IMR-90 (cell line): ENCODE results near the gene ISG15. TPM values are rescaled to one million over a fixed set of nuclear protein-coding genes. Genes with fewer than 3 reads are reported as not detected.

Experiments used
- ATAC-seq: fragments of 200-7000 bp; cut with Tn5 transposase; 2 replicates; pipeline ENCODE4 v1.9.1; 2020; ENCODE audit warnings: low read depth, mild to moderate bottlenecking, moderate library complexity
- BruUV-seq: library from RNA; stranded (reverse); fragments of 400-500 nt; replicated peaks from 2 replicates; lab custom pipeline; 2021; lab: Mats Ljungman, UMichigan
- CTCF ChIA-PET: fragments of 300-600 bp; formaldehyde crosslinking; extraction: SDS; loops from one replicate; lab custom pipeline; 2021; ENCODE audit warnings: antibody characterized with exemption; lab: Yijun Ruan, JAX
- POLR2A ChIA-PET: fragments of 300-600 bp; sonication (Branson Sonifier 250); formaldehyde crosslinking; loops from one replicate; lab custom pipeline; 2022; ENCODE audit warnings: antibody characterized with exemption; ENCODE audit not compliant: unreplicated experiment; lab: Charles Lee
- DNase-seq: peaks from one replicate; pipeline ENCODE4 v3.0.0; 2013
- H2AFZ ChIP-seq: replicated peaks from 2 replicates; pipeline ENCODE3; 2013; ENCODE audit warnings: low read length, mild to moderate bottlenecking; ENCODE audit not compliant: poor library complexity
- H2AK5ac ChIP-seq: 2 replicates; pipeline ENCODE4 v1.6.1; 2013; ENCODE audit warnings: low read depth, low read length, inconsistent platforms
- H2AK9ac ChIP-seq: replicated peaks from 2 replicates; pipeline ENCODE3; 2013; ENCODE audit warnings: mild to moderate bottlenecking, low read depth, low read length, moderate library complexity; ENCODE audit not compliant: poor library complexity
- H2BK120ac ChIP-seq: 2 replicates; pipeline ENCODE4 v1.6.1; 2013; ENCODE audit warnings: low read depth, low read length, inconsistent platforms
- H2BK15ac ChIP-seq: 3 replicates; pipeline ENCODE4 v1.6.1; 2013; ENCODE audit warnings: low read depth, low read length, inconsistent platforms
- H2BK20ac ChIP-seq: 2 replicates; pipeline ENCODE4 v1.6.1; 2013; ENCODE audit warnings: low read depth, mild to moderate bottlenecking, inconsistent platforms, low read length, moderate library complexity
- H2BK5ac ChIP-seq: 2 replicates; pipeline ENCODE4 v1.6.1; 2013; ENCODE audit warnings: mild to moderate bottlenecking, low read depth, low read length, inconsistent platforms; ENCODE audit not compliant: poor library complexity, severe bottlenecking
- H3K14ac ChIP-seq: replicated peaks from 2 replicates; pipeline ENCODE4 v1.6.1; 2013; ENCODE audit warnings: low read depth, low read length, inconsistent platforms
- H3K18ac ChIP-seq: 2 replicates; pipeline ENCODE4 v1.6.1; 2013; ENCODE audit warnings: low read depth, low read length, control low read depth
- H3K23ac ChIP-seq: 2 replicates; pipeline ENCODE4 v1.6.1; 2013; ENCODE audit warnings: low read depth, low read length, inconsistent platforms
- H3K27ac ChIP-seq: 2 replicates; pipeline ENCODE4 v1.5.1; 2013; ENCODE audit warnings: mild to moderate bottlenecking, control low read depth, low read length; ENCODE audit not compliant: insufficient read depth
- H3K27me3 ChIP-seq: 2 replicates; pipeline ENCODE4 v1.6.1; 2013; ENCODE audit warnings: low read length; ENCODE audit not compliant: control insufficient read depth, insufficient read depth
- H3K36me3 ChIP-seq: 2 replicates; pipeline ENCODE4 v1.6.1; 2013; ENCODE audit warnings: low read length, mixed read lengths; ENCODE audit not compliant: control insufficient read depth, insufficient read depth
- H3K4ac ChIP-seq: 2 replicates; pipeline ENCODE4 v1.6.1; 2013; ENCODE audit warnings: low read depth, low read length, inconsistent platforms
- H3K4me1 ChIP-seq: 2 replicates; pipeline ENCODE4 v1.6.1; 2013; ENCODE audit warnings: low read length, mixed read lengths; ENCODE audit not compliant: control insufficient read depth, insufficient read depth
- H3K4me2 ChIP-seq: 2 replicates; pipeline ENCODE4 v1.6.1; 2013; ENCODE audit warnings: low read depth, mild to moderate bottlenecking, control low read depth, low read length, moderate library complexity
- H3K4me3 ChIP-seq: 2 replicates; pipeline ENCODE4 v1.5.1; 2013; ENCODE audit warnings: low read depth, mild to moderate bottlenecking, control low read depth, low read length, moderate library complexity; ENCODE audit not compliant: insufficient read depth
- H3K56ac ChIP-seq: 2 replicates; pipeline ENCODE4 v1.6.1; 2013; ENCODE audit warnings: low read length, inconsistent platforms; ENCODE audit not compliant: insufficient read depth; ENCODE audit errors: extremely low read depth
- H3K79me1 ChIP-seq, 2 experiments: 2 replicates each; pipeline ENCODE4 v1.6.1; 2013; ENCODE audit warnings: low read length in 2 of 2, inconsistent platforms in 1 of 2, low read depth in 1 of 2
- H3K9ac ChIP-seq: 2 replicates; pipeline ENCODE4 v1.6.1; 2013; ENCODE audit warnings: low read depth, low read length, control low read depth
- H3K9me1 ChIP-seq: 2 replicates; pipeline ENCODE4 v1.6.1; 2013; ENCODE audit warnings: low read length, inconsistent platforms; ENCODE audit not compliant: insufficient read depth
- H3K9me3 ChIP-seq: 2 replicates; pipeline ENCODE4 v1.6.1; 2013; ENCODE audit warnings: low read length; ENCODE audit not compliant: control insufficient read depth, insufficient read depth
- H4K20me1 ChIP-seq: 2 replicates; pipeline ENCODE4 v1.6.1; 2013; ENCODE audit warnings: low read length, inconsistent platforms; ENCODE audit not compliant: insufficient read depth
- H4K5ac ChIP-seq: 2 replicates; pipeline ENCODE4 v1.6.1; 2013; ENCODE audit warnings: mild to moderate bottlenecking, low read depth, low read length, control low read depth
- H4K8ac ChIP-seq, 2 experiments: 2 replicates each; pipeline ENCODE4 v1.6.1; 2013; ENCODE audit warnings: low read depth in 2 of 2, low read length in 2 of 2, control low read depth in 1 of 2, inconsistent platforms in 1 of 2
- H4K91ac ChIP-seq: 2 replicates; pipeline ENCODE4 v1.6.1; 2013; ENCODE audit warnings: low read depth, low read length, inconsistent platforms; ENCODE audit not compliant: insufficient read depth
- BHLHE40 ChIP-seq: fragments of 150-350 bp; IDR thresholded peaks from 2 replicates; pipeline ENCODE4 v1.6.1; 2016; ENCODE audit warnings: mild to moderate bottlenecking, low read depth, low read length
- CEBPB ChIP-seq: IDR thresholded peaks from 2 replicates; pipeline ENCODE4 v1.6.1; 2012; ENCODE audit warnings: low read depth, low read length, improper control_type of control experiment
- CHD1 ChIP-seq: IDR thresholded peaks from 2 replicates; pipeline ENCODE4 v1.6.1; 2012; ENCODE audit warnings: low read depth, low read length, improper control_type of control experiment
- CTCF ChIP-seq: conservative IDR thresholded peaks from 2 replicates; pipeline ENCODE4 v1.5.1; 2012; ENCODE audit warnings: mild to moderate bottlenecking, low read depth, low read length, improper control_type of control experiment
- ELK1 ChIP-seq: fragments of 150-350 bp; IDR thresholded peaks from 2 replicates; pipeline ENCODE4 v1.6.1; 2016; ENCODE audit warnings: low read depth, mild to moderate bottlenecking, low read length, moderate library complexity, borderline replicate concordance
- FOS ChIP-seq: fragments of 150-350 bp; IDR thresholded peaks from 2 replicates; pipeline ENCODE4 v1.6.1; 2016; ENCODE audit warnings: low read depth, low read length
- MXI1 ChIP-seq: IDR thresholded peaks from 2 replicates; pipeline ENCODE4 v1.6.1; 2012; ENCODE audit warnings: low read depth, mild to moderate bottlenecking, low read length, moderate library complexity, borderline replicate concordance
- RAD21 ChIP-seq: IDR thresholded peaks from 2 replicates; pipeline ENCODE4 v1.6.1; 2012; ENCODE audit warnings: low read length, improper control_type of control experiment
- RCOR1 ChIP-seq: IDR thresholded peaks from 2 replicates; pipeline ENCODE4 v1.6.1; 2012; ENCODE audit warnings: mild to moderate bottlenecking, low read length, improper control_type of control experiment; ENCODE audit not compliant: insufficient replicate concordance
- USF2 ChIP-seq: fragments of 150-350 bp; IDR thresholded peaks from 2 replicates; pipeline ENCODE4 v1.6.1; 2017; ENCODE audit warnings: mild to moderate bottlenecking, antibody characterized with exemption, low read length, low read depth
- WGBS, 2 experiments: methylation state at CpG; one replicate each; pipeline versions ENCODE4 v1.1.5 to v1.1.7; 2013; ENCODE audit warnings: missing lambda C conversion rate in 2 of 2; ENCODE audit not compliant: insufficient read length in 1 of 2; ENCODE audit errors: extremely low coverage in 2 of 2; 5-methylcytosine and 5-hydroxymethylcytosine counted together
- dilution Hi-C: fragments of 300-500 bp; cut with HindIII; formaldehyde crosslinking; loops from one replicate; pipeline ENCODE4 v1.14.3; 2018; ENCODE audit warnings: low sequenced_read_pairs; ENCODE audit not compliant: unreplicated experiment
- in situ Hi-C: fragments of 300-500 bp; cut with MboI; formaldehyde crosslinking; loops from 3 replicates; pipeline ENCODE4 v1.14.3; 2019; ENCODE audit warnings: low sequenced_read_pairs, inconsistent platforms, mixed read lengths
- intact Hi-C: fragments of 100-400 bp; cut with micrococcal nuclease; formaldehyde crosslinking; loops from 2 replicates; pipeline ENCODE4 v1.10.0; 2022
- polyA plus RNA-seq, 3 experiments: library from polyadenylated mRNA; depleted of rRNA; stranded (reverse); fragments of >200 nt; gene quantifications; 2 replicates each; pipeline ENCODE4 v1.2.3, GENCODE V29; 2012; ENCODE audit warnings: low replicate concordance in 1 of 3
- total RNA-seq: library from RNA; depleted of rRNA; stranded (reverse); fragments of >200 nt; gene quantifications from 2 replicates; pipeline ENCODE4 v1.2.3, GENCODE V29; 2012

The ISG15 gene
- total and polyA plus RNA-seq, 2 of the 4 experiments (the other 2 are of a cell fraction) = 99.1 to 105 TPM

GRCh38 chr1:1000357-1001056 is 12.8 kb upstream of the ISG15 start (continued):
- TF ChIP-seq CEBPB (peak; percentile 98), MXI1 (peak; percentile 78; the same call in 1 of the 2 replicates), RAD21 (no peak)

GRCh38 chr1:1001057-1001783 is 12.1 kb upstream of the ISG15 start:
- H2BK15ac ChIP-seq = no peak overlapping the region; the same call in 2 of the 3 replicates
- POLR2A ChIA-PET = no interaction called here
- CTCF ChIA-PET = interaction anchor here (1.0 to 1.6 kb wide), 2 partner anchors 12 to 18 kb away, joined by 3 to 4 read pairs; partner anchors contain the start of gene ISG15
- peak overlapping the region; percentile 59 for H3K4me3 ChIP-seq
- peak overlapping the region; percentile 88 for H3K4ac ChIP-seq
- 0 out of 2 replicates have a peak overlapping the region, but pooled peaks have one; percentile 2 for H4K5ac ChIP-seq
- ATAC-seq (no peak), DNase-seq (no peak)
- in situ Hi-C loops (no loop called here), dilution Hi-C loops (no loop called here), intact Hi-C loops (loop anchor here (5.0 kb wide), 1 partner anchor 56 kb away; no protein-coding TSS in a partner anchor)
- peak overlapping the region; percentile 46 for H2AK5ac ChIP-seq
- no peak overlapping the region; the same call in 1 of the 2 replicates for H3K56ac ChIP-seq
- peak overlapping the region; percentile 24; the same call in 1 of the 2 replicates for H3K23ac ChIP-seq
- no peaks in the 10 kb centered on the region for H3K9me3 ChIP-seq
- H2AK9ac ChIP-seq = peak overlapping the region; percentile 95
- H4K91ac ChIP-seq = peak overlapping the region; percentile 69
- no peak overlapping the region for H2BK5ac ChIP-seq
- no peaks in the 10 kb centered on the region for H3K36me3 ChIP-seq
- peak overlapping the region; percentile 44; the same call in 1 of the 2 replicates for H3K14ac ChIP-seq
- H3K27me3 ChIP-seq = no peaks in the 10 kb centered on the region
- peaks cover 12% of the 10 kb centered on the region for H3K4me1 ChIP-seq
- H3K9ac ChIP-seq = peak overlapping the region; percentile 18; the same call in 1 of the 2 replicates
- peaks cover 9 to 35% of the 10 kb centered on the region in 2 experiments; a peak in 3 of 4 replicates for H3K79me1 ChIP-seq
- peaks cover 4% of the 10 kb centered on the region for H4K20me1 ChIP-seq
- no peaks in the 10 kb centered on the region for H3K9me1 ChIP-seq
- H4K8ac ChIP-seq = peak overlapping the region; percentile 51 to 85
- 3% methylated on average over 27 of the region's 58 CpGs; no CpG with 5 or more reads in 1 of the 2 experiments for WGBS, 2 experiments
- H3K18ac ChIP-seq = no peak overlapping the region
- peak overlapping the region; percentile 68 for H3K4me2 ChIP-seq
- H3K27ac ChIP-seq = peak overlapping the region; percentile 1; the same call in 1 of the 2 replicates
- peak overlapping the region; percentile 89 for H2AFZ ChIP-seq
- no peak overlapping the region for H2BK120ac ChIP-seq
- H2BK20ac ChIP-seq = no peak overlapping the region
- no TSS peak for BruUV-seq
- TF ChIP-seq CHD1 (no peak), ELK1 (no peak), RCOR1 (no peak), CTCF (no peak), USF2 (no peak), FOS (no peak), BHLHE40 (no peak), MXI1 (no peak)
